ENCODE measurements around the gene ATP2A3.

DNA sequence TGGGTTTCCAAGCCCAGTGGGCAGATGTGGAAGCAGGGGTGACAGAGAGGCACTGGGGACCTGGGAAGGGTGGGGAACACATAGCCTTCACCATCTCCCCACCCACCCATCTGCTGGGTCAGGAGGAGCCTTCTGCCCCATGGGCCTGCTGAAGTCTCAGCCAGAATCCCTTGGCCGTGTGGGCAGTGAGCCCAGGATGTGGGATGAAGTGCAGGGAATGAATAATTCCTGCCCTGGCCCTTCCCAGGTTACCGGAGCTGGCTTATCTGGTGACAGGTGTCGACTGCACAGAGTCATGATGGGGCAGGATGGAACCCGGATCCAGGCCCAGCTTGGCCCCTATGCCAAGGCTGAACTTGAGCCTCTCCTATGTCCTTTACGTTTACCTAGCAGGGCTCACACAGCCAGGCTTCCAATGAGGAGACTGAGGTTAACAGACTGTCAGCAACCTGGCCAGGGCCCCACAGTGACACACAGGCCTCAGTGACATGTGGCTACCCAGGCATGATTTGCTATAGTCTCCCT, 17.5 kb downstream of the ATP2A3 start:
- TF ChIP-seq, protein P1, sequence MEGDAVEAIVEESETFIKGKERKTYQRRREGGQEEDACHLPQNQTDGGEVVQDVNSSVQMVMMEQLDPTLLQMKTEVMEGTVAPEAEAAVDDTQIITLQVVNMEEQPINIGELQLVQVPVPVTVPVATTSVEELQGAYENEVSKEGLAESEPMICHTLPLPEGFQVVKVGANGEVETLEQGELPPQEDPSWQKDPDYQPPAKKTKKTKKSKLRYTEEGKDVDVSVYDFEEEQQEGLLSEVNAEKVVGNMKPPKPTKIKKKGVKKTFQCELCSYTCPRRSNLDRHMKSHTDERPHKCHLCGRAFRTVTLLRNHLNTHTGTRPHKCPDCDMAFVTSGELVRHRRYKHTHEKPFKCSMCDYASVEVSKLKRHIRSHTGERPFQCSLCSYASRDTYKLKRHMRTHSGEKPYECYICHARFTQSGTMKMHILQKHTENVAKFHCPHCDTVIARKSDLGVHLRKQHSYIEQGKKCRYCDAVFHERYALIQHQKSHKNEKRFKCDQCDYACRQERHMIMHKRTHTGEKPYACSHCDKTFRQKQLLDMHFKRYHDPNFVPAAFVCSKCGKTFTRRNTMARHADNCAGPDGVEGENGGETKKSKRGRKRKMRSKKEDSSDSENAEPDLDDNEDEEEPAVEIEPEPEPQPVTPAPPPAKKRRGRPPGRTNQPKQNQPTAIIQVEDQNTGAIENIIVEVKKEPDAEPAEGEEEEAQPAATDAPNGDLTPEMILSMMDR (IDR thresholded peaks at IDR 0.05) = no peak
- TF ChIP-seq POLR2A (IDR thresholded peaks at IDR 0.05) (no peak), EP300 (IDR thresholded peaks at IDR 0.05; ENCODE audit: low read depth) (no peak), POLR2AphosphoS5 (IDR thresholded peaks at IDR 0.05) (no peak)

Data from transverse colon (tissue), 4 donors.